Measurements from ENCODE around the gene HACD1. TPM values are rescaled to one million over a fixed set of nuclear protein-coding genes. Genes with fewer than 3 reads are reported as not detected.
"Not testable (repeated sequence)": the region's sequence is repeated elsewhere in the genome, so short reads cannot be mapped to it uniquely, and the experiment has no call there.

Gene HACD1
- total RNA-seq, 4 donors from 2014 or later, result 2.6 to 48.9 (median 18.4) TPM

- Histone ChIP-seq H3K27me3 (no peaks in the 10 kb centered on the region), H3K27ac (no peak overlapping the region), H3K9me3 (no peaks in the 10 kb centered on the region), H3K4me3 (no peak overlapping the region), H3K36me3 (no peaks in the 10 kb centered on the region), H3K4me1 (no peaks in the 10 kb centered on the region)
- DNase-seq, result no peak
- TF ChIP-seq POLR2A (IDR thresholded peaks at IDR 0.05) (no peak), CTCF (IDR thresholded peaks at IDR 0.05) (no peak)
- intact Hi-C loops (cut with DNase I; ENCODE audit: low total_unique reads), result no loop called here
These were observed 19.8 kb downstream of the HACD1 start for GRCh38 chr10:17597386-17597785.

GRCh38 chr10:17590969-17591645, 26.1 kb downstream of the HACD1 start:
- H3K4me3 ChIP-seq, result no peak overlapping the region
- no peaks in the 10 kb centered on the region for H3K9me3 ChIP-seq
- intact Hi-C loops (cut with DNase I; ENCODE audit: low total_unique reads), result no loop called here
- H3K36me3 ChIP-seq, result no peaks in the 10 kb centered on the region
- no peak overlapping the region for H3K27ac ChIP-seq
- H3K4me1 ChIP-seq, result no peaks in the 10 kb centered on the region
- H3K27me3 ChIP-seq, result no peaks in the 10 kb centered on the region
- no peak for DNase-seq
- TF ChIP-seq POLR2A (IDR thresholded peaks at IDR 0.05), result no peak
- no peak for TF ChIP-seq CTCF (IDR thresholded peaks at IDR 0.05)

GRCh38 chr10:17589316-17589715, 27.9 kb downstream of the HACD1 start:
- DNase-seq; H3K9me3 ChIP-seq; intact Hi-C loops (cut with DNase I; ENCODE audit: low total_unique reads); H3K4me3 ChIP-seq; H3K27me3 ChIP-seq; H3K27ac ChIP-seq; H3K36me3 ChIP-seq; H3K4me1 ChIP-seq: not testable (repeated sequence)

- H3K27ac ChIP-seq, result no peak overlapping the region
- no peaks in the 10 kb centered on the region for H3K27me3 ChIP-seq
- DNase-seq, result no peak
- H3K4me1 ChIP-seq, result no peaks in the 10 kb centered on the region
- H3K9me3 ChIP-seq, result no peaks in the 10 kb centered on the region
- no peak overlapping the region for H3K4me3 ChIP-seq
- no peak for TF ChIP-seq CTCF (IDR thresholded peaks at IDR 0.05)
- H3K36me3 ChIP-seq, result no peaks in the 10 kb centered on the region
- intact Hi-C loops (cut with DNase I; ENCODE audit: low total_unique reads), result no loop called here
These were observed 28.8 kb downstream of the HACD1 start for GRCh38 chr10:17588420-17588819.

- H3K4me3 ChIP-seq; DNase-seq; H3K4me1 ChIP-seq; intact Hi-C loops (cut with DNase I; ENCODE audit: low total_unique reads); H3K9me3 ChIP-seq; H3K36me3 ChIP-seq; H3K27me3 ChIP-seq; H3K27ac ChIP-seq: not testable (repeated sequence)
These were observed 29.9 kb downstream of the HACD1 start for GRCh38 chr10:17587321-17587720.

GRCh38 chr10:17586821-17587234, 30.3 kb downstream of the HACD1 start:
- intact Hi-C loops (cut with DNase I; ENCODE audit: low total_unique reads), result no loop called here
- Histone ChIP-seq H3K36me3 (no peaks in the 10 kb centered on the region), H3K9me3 (no peaks in the 10 kb centered on the region), H3K27me3 (no peaks in the 10 kb centered on the region), H3K4me1 (no peaks in the 10 kb centered on the region), H3K27ac (no peak overlapping the region), H3K4me3 (no peak overlapping the region)
- TF ChIP-seq CTCF (IDR thresholded peaks at IDR 0.05) (no peak), POLR2A (IDR thresholded peaks at IDR 0.05) (no peak)
- DNase-seq, result no peak

Data from uterus (tissue), 4 donors.